Fibroblast of gingiva (primary cell): Measurements from ENCODE around the gene ALAS1.
"Not testable (repeated sequence)": the region's sequence is repeated elsewhere in the genome, so short reads cannot be mapped to it uniquely, and the experiment has no call there.

ENCODE experiments used
- DNase-seq: peaks from one replicate; pipeline ENCODE4 v3.0.0-alpha.2; 2011; ENCODE audit warnings: low read depth

ALAS1 gene

DNA sequence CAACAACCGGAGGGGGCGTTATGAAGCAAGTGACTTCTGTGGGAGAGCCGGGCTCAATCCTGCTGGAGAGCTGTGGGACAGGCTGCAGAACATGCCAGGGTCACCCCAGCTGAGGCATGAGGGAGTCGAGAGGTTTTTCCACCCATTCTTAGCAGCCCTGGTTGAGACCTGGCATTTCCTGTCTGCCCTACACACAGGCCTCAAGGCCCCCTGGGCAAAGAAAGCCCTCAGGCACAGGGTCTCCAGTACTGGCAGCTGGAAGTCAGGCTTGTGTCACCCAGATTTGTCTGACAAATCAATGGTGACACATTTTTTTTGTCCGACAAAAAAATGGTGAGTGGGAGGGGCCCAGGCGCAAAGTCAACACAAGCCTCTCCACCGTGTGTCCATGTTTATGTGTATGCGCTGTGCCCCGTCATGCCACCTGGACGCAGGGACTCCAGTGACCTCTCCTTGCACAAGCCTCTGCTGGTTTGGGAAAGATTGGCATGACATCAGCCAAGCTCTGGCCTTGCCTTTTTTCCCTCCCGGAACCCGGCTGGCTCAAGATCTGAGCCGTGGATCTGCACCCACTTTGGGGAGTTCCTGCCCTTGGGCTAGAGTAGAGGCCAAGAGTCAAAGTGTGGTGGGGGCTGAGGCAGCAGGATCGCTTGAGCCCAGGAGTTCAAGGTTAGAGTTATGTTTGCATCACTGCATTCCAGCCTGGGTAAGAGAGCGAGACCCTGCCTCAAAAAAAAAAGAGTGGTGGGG lies 20.8 kb upstream of the ALAS1 start:
- DNase-seq, result no peak

DNA sequence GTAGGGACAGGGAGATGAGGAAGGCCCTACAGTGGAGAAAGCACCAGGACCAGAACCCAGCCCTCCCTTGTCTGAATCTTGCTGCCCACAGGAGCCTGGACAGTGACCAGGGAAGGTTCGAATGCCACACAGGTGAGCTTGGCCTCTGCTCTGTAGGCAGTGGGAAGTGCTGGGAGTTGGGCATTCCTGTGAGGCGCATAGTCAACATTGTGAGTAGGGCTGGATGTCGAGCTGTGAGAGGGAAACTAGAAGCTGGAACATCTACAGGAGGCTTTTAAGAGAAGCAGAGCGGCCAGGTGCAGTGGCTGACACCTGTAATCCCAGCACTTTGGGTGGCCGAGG lies 20.3 kb upstream of the ALAS1 start:
- no peak for DNase-seq

DNA sequence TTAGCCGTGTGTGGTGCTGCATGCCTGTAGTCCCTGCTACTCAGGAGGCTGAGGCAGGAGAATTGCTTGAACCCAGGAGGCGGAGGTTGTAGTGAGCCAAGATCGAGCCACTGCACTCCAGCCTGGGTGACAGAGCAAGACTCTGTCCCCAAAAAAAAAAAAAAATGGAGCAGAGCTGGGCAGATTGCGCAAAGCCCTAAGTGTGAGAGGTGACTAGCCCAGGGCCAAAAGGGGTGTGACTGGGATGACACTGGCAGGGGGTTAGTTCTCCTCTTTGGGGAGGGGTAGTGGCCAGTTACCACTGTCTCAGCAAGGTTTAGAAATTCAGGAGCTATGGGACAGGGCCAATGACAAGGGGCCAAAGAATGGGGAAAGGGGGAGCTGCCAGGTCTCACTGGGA lies 19.8 kb upstream of the ALAS1 start:
- not testable (repeated sequence) for DNase-seq

DNA sequence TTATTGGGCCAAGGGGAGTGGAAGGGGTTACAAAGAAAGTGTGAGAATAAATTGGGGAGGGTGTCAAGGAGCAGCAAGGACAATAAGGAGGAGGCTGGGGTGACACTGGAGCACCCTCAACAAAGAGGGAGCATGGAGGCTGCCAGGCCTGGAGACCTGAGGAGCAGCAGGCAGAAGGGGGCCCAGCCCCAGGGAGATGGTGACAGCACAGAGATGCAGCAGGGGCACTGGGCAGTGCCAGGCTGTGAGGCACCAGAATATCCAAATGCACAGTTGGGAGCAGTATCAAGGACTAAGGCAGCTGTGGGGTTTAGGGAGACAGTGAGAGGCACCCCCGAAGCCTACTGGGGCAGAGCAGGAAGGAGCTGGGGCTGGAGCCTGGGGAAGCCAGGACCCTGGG lies 19.4 kb upstream of the ALAS1 start:
- no peak for DNase-seq

DNA sequence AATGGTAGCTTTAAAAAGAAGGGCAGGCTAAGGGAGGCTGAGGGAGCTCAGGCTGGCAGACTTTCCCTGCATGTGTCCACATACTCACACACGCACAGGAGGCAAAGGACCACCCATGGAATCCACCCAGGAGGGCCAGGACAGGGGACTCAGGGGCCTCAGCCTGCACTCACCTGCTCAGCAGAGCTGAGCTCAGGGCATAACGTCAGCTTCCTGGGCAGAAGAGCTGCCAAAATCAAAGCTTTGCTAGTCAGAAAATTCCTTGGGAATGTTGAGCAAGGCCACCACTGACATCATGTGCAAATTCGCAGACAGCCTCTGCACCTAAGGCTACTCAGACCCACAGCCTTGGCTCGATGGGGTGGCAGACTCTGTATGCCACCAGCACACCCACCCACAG lies 16.4 kb upstream of the ALAS1 start:
- DNase-seq, result peak; percentile 30

DNA sequence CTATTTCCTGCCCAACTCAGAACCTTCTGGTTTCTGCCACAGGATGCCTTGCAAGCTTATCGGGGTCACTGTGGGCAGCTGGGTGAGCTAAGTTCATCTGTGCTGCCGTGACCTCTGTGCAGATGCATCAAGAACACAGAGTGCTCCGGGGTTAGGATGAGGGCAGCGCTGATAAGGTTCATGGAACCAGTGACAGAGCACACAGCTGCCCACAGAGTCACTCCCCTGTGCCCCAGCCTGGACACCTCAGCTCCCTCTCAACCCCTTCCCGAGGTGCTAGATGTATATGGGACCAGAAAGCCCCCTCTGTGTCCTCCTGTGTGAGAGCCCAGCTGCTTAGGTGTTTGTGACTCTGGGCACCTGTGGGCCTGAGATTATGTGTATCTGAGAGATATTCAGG lies 15.8 kb upstream of the ALAS1 start:
- DNase-seq, result no peak

DNA sequence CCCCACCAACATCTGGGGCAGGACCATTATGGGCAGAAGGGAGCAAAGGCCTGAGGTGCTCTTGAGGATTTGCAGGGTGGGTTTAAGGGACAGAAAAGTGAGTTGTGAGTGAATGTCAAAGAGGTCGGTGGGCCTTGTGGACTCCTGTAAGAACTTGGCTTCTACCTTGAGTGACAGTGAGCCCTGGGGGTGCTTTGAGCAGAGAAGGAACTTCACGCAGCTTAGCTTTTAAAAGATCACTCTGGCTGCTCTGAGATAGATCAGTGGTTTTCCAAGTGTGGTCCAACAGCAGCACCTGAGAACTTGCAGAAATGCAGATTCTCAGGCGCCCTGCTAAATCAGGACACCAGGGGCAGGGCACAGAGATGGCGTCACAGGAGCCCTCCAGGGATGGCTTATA lies 15.3 kb upstream of the ALAS1 start:
- DNase-seq, result no peak

DNA sequence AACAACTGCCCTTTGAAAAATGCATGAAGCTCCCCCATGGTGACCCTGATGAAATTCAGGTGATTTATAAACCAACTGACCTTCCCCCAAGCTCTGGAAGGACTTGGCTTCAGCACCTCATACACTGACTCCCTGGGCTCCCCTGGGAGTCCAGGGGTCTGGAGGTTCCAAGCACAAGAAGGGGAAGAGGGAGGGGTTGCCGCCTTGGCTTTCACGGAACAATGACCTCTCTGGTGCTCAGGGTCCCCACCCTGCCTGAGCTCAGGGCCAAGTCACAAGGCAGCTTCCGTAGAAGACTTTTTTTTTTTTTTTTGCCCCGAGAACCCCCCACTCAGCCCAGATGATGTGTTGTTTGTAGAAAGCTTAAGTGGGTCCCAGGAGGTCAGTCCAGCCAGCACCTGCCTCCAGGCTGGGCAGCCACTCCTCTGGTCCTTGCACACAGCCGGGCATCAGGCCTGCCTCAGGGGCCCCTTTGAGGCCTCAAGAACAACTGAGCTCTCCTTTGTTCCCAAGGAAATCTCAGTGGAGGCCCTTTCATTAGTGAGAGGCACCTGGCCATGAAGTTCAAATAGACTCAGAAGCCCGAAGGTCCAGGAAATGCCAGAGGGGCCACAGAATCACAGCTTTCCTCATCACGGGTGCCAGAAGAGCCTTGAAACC lies 14.0 kb upstream of the ALAS1 start:
- no peak for DNase-seq

DNA sequence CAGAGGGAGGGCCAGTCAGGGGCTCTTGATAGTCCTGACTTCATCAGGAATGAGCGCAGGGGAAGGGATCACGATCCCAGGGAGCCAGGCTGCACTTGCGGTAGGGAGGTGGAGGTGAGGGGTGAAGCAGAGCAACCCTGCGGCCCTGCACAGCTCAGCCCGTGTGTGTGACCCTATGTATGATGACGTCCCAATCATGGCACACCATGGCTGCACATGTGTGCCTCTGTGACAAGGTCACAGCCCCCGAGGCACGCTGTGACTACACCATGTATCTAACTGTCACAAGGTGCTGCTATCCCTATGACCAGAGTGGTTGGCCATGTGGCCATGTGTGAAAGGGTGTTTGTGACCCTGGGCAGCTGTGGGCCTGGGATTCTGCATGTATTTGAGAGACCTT lies 13.3 kb upstream of the ALAS1 start:
- no peak for DNase-seq

DNA sequence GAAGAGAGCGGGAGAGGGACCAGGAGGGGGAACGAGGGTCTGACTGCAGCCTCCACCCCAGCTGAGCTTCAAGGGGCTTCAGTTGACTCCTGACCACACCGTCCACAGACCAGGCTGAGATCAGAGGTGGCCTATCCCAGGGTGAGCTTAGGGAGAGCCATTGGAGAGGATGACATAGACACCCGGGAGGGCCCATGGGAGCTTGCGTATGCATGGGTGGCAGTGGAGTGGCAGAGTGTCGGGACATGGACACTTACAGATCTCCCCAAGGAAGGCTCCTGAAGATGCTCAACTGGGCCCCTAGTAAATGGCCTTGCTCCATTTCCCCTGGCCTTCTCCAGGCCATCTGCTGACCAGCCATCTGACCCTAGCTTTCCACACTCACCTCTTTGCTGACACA lies 12.6 kb upstream of the ALAS1 start:
- no peak for DNase-seq

DNA sequence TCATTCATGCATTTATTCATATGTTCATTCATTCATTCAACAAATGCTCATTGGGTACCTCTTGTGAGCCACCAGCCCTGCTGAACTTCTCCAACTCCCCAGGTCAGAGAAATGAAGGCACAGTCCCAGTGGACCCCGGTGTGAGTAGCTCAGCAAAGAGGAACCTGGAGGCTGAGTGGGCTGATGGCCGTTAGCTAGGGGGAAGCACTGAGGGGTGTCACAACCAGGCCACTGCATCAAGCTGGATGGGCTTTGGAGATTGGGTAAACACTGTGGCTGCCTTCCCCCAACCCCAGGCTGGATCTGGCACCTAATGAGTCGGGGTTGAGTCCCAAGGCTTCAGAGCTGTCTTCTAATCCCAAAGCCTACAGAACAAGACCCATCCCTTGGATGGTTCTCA lies 12.1 kb upstream of the ALAS1 start:
- DNase-seq, result no peak

DNA sequence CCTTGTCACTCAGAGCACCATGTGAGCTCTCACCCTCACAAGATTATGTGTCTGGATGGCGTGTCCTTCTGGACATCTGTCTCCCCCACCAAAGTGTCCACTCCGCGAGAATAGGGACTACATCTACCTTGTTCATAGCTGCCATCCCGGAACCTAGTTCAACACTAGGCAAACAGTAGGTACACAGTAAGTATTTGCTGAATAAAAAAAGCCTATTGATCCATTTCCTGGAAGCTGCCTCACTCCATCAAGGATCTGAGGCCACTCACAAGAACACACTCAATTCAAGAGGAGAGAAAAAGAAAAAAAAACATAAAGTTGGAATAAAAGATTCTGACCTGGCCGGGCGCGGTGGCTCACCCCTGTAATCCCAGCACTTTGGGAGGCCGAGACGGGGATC lies 11.2 kb upstream of the ALAS1 start:
- DNase-seq, result no peak

DNA sequence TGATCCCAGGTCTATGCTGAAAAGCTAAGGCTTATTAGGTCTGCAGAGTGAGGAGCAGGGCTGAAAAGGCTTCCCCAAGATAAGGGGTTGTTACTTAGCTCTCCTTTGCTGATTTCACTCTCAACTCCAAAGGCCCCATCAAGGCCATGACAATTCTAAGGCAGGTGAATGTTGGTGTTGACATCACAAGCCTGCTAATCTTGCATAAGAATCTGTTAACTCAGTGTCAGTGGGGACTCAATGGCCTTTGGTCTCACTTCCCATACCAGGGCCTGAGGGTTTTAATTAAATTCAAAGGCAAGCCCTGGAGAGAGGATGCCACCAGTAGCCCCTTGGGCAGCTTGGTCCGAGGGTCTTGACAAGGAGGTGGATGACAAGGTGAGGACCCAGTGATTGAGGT lies 9.4 kb upstream of the ALAS1 start:
- no peak for DNase-seq

DNA sequence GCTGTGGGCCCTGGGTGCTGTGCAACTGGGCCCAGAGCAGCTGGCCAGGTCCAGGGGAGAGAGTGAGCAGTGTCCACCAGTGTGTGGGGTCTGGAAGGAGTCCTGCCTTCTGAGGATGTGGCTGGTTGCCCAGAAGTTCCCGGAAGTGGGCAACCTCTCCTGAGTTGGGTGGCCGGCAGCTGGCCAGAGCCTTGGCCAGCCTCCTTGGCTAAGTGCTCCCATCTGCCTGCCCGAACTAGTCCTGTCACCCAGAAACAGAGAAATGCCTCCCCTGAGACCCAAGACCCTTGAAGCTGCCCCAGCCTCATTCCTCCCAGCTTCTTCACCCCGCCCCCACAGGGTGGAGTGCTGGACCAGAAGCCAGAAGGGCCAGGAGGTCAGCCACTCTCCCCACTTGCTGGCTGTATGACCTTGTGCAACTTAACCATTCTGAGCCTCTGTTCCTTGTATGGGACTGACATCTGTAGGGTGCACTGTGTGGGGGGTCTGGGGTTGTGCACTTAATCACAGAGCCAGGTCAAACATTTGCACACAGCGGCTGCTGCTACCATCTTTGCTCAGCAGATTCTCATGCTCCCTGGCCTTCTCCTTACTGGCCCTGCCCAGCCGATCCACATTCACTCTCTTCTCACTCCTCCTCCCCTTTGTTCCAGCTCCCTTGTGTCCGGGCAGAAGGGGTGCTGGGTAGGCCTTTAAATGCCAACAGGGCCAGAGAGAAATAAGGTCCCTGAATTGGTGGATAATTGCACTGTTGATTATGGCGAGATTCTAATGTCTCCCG lies 7.5 kb upstream of the ALAS1 start:
- DNase-seq, result peak; percentile 90

DNA sequence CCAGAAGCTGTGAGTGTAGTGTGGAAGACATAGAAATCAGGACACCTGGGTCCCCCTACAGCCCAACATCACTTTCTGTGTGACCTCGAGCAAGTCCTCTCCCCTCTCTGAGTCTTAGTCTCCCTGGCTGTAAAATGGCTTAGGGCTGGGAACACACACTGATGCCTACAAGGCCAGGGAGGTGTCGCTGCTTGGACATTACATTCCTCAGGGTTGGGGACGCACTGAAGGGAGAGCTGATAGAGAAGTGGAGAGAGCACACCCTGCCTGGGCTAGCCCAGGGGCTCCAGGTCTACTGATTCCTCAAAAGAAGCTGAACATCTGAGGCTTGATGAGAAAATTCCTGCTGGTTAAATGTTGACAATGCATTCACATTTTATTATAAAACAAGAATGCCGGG lies 6.3 kb upstream of the ALAS1 start:
- DNase-seq, result no peak

DNA sequence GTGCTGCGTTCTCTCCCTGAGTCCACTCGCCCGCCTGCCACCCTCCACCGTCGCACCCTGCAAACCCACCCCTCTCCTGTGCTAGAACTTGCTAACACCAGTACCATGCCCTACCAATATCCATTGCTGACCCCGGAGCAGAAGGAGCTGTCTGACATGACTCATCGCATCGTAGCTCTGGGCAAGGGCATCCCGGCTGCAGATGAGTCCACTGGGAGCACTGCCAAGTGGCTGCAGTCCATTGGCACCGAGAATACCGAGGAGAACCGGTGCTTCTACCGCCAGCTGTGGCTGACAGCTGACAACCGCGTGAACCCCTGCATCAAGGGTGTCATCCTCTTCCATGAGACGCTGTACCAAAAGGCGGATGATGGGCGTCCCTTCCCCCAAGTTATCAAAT lies 4.9 kb upstream of the ALAS1 start:
- peak; percentile 80 for DNase-seq

DNA sequence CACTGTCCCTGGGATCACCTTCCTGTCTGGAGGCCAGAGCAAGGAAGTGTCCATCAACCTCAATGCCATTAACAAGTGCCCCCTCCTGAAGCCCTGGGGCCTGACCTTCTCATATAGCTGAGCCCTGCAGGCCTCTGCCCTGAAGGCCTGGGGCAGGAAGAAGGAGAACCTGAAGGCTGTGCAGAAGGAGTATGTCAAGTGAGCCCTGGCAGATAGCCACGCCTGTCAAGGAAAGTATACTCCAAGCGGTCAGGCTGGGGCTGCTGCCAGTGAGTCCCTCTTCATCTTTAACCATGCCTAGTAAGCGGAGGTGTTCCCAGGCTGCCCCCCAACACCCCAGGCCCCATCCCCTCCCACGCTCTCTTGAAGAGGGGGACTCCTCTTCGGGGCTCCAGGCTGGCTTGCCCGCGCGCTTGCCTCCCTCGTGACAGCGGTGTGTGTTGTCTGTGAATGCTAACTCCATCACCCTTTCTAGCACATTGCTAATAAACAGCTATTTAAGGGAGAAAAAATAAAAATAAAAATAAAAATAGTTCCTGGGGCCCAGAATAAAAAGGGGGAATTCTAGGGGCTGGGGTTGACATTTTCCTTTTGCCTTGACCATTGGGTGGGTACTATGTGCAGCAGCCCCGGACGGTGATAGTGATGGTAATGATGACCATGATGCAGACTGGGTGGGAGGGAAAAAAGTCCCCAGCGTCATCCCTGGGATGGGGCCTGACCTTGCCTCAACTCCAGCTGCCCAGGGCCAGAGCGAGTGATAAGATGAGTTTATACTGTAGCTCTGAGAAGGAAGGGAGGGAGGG lies 3.3 kb upstream of the ALAS1 start:
- DNase-seq, result no peak

DNA sequence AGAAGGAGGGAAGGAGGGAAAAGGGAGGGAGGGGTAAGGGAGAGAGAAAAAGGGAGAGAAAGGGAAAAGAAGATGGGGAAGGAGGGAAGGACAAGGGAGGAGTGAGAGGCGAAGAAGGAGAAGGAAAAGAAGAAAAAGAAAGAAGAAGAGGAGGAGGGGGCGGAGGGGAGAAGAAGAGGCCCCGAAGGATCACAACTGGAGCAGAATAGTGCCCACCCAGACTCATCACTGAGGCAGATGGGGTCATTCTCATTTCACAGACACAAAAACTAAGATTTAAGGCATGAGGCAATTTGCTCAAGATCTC lies 2.7 kb upstream of the ALAS1 start:
- DNase-seq, result no peak

DNA sequence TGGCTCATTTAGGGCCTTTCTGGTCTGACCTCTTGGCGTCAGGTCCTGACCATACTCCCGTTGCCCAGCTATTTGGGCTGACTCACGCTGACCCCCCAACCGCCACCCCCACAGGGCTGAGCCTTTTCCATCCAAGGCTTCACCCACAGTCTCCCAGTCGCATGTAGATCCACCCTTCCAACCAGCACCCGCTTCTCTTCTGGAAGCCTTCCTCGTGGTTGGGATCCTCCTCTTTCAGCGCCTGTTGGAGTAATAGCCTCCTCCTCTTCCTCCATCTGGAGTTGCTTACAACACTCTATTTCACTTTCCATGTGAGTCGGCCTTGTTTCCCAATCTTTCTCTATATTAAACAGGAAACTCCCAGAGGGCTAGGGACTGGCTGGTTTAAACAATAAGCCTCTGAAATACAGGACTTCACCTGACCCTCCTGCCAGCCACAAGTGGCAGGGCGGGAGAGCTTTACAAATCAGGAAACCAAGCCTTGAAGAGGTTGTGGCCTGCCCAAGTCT lies 2.1 kb upstream of the ALAS1 start:
- peak; percentile 80 for DNase-seq

DNA sequence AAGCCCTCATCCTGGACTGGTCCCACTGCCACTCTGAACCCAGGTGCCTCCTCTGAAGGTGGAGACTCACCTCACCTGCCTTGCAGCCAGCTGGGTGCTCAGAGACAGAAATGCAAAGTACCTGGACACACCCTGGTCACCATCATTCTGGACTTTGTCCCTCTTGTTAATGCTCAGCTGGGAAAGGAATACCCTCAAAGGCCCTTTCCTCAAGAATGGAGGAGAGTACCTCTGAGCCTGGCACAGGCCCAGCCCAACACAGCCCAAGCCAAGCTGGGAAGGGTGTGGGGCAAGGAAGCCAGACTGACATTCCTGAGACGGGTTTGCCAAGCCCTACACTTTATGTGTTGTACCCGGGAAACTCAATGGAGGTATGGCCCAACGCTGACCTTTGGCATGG lies 983 bp upstream of the ALAS1 start:
- no peak for DNase-seq

DNA sequence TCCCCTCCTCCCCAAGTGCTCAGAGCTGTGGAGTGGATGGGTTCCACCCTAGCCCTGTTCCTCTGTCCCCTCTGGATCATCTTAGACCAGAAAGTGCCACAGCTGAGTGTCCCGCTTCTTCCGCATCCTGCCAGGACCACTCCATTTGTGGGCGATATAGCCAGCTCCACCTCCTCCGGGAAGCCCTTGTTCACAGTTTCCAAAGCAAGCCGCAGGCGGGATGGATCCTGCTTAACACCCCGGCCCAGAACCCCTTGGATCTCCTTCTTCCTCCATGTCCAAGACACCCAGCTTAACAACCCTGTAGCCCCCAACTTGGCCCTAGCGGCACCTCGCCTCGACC lies 490 bp upstream of the ALAS1 start:
- no peak for DNase-seq
